Measurements from ENCODE around the gene CHTOP. TPM values are rescaled to one million over a fixed set of nuclear protein-coding genes. Genes with fewer than 3 reads are reported as not detected.

The CHTOP gene
- total and polyA plus RNA-seq, 2 of the 4 experiments (the other 2 are of a cell fraction): 33.9 to 50.8 TPM

DNA sequence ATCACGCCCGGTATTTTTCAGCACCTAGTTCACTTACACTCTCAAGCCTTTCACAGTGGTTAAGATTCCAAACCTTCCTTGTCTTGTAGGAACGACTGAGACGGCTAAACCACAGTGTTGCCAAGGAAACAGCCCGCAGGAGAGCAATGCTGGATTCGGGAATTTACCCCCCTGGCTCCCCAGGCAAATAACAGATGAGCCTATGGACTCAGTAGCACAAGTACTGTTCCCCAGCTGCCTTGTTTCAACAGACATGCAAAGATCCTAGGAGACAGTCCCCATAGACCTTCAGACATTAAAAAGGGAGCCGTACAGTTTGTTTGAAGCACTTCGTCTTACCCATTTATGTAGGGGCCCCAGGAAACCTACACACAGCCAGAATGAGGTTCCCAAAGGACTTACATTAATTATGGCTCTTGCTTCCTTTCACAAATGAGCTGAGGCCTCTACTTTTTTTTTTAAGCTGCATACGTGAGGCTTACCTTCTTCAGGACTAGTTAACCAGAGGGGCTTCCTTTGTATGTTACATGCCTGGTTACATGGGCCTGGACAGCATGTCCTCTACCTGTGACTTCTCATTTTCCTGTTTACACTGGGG is 27.3 kb downstream of the CHTOP start:
- Histone ChIP-seq H2BK5ac (ENCODE audit: low read depth, low read length, poor library complexity, severe bottlenecking) (no peak overlapping the region), H3K36me3 (ENCODE audit: control insufficient read depth, insufficient read depth, low read length) (peaks cover 47% of the 10 kb centered on the region), H4K91ac (ENCODE audit: insufficient read depth, low read depth, low read length) (no peak overlapping the region), H3K79me1 (ENCODE audit: low read depth in 1 of 2, low read length in 2 of 2) (peaks cover 14 to 28% of the 10 kb centered on the region in 2 experiments; a peak in 3 of 4 replicates), H4K20me1 (ENCODE audit: insufficient read depth, low read length) (no peaks in the 10 kb centered on the region), H3K9me3 (ENCODE audit: control insufficient read depth, insufficient read depth, low read length) (no peaks in the 10 kb centered on the region), H3K9me1 (ENCODE audit: insufficient read depth, low read length) (no peaks in the 10 kb centered on the region; the same call in 1 of the 2 replicates), H3K27ac (ENCODE audit: insufficient read depth, low read length) (no peak overlapping the region), H2BK120ac (ENCODE audit: low read depth, low read length) (no peak overlapping the region), H4K8ac (ENCODE audit: low read depth in 2 of 2, low read length in 2 of 2) (no peak overlapping the region), H2AK5ac (ENCODE audit: low read depth, low read length) (no peak overlapping the region), H2BK15ac (ENCODE audit: low read depth, low read length) (no peak overlapping the region), H4K5ac (ENCODE audit: low read depth, low read length) (no peak overlapping the region), H3K4me1 (ENCODE audit: control insufficient read depth, insufficient read depth, low read length) (peaks cover 3% of the 10 kb centered on the region), H3K27me3 (ENCODE audit: control insufficient read depth, insufficient read depth, low read length) (no peaks in the 10 kb centered on the region), H3K4ac (ENCODE audit: low read depth, low read length) (no peak overlapping the region), H3K14ac (replicated peaks; ENCODE audit: low read depth, low read length) (no peak overlapping the region), H2BK20ac (ENCODE audit: low read depth, low read length) (no peak overlapping the region), H3K9ac (ENCODE audit: low read depth, low read length) (no peak overlapping the region), H3K56ac (ENCODE audit: extremely low read depth, insufficient read depth, low read length) (no peak overlapping the region), H2AK9ac (replicated peaks; ENCODE audit: low read depth, low read length, poor library complexity) (no peak overlapping the region), H2AFZ (replicated peaks; ENCODE audit: low read length, poor library complexity) (no peak overlapping the region), H3K23ac (ENCODE audit: low read depth, low read length) (no peak overlapping the region), H3K18ac (ENCODE audit: low read depth, low read length) (no peak overlapping the region), H3K4me3 (ENCODE audit: insufficient read depth, low read depth, low read length) (no peak overlapping the region), H3K4me2 (ENCODE audit: low read depth, low read length) (no peak overlapping the region)
- ATAC-seq (ENCODE audit: low read depth) (no peak), DNase-seq (no peak)
- 85% methylated on average over 4 of the region's 9 CpGs; no CpG with 5 or more reads in 1 of the 2 experiments for WGBS, 2 experiments (ENCODE audit: extremely low coverage in 2 of 2, insufficient read length in 1 of 2)
- intact Hi-C loops (cut with micrococcal nuclease): no loop called here
- ChIA-PET POLR2A (ENCODE audit: unreplicated experiment) (no interaction called here), CTCF (interaction anchor here (0.7 kb wide), 1 partner anchor 148 kb away, joined by 3 read pairs; no protein-coding TSS in a partner anchor)
- BruUV-seq (replicated peaks): no TSS peak
- dilution Hi-C loops (cut with HindIII; ENCODE audit: low sequenced_read_pairs, unreplicated experiment): no loop called here
- TF ChIP-seq FOS (IDR thresholded peaks at IDR 0.05; ENCODE audit: low read depth, low read length) (no peak), RFX5 (IDR thresholded peaks at IDR 0.05; ENCODE audit: low read depth, low read length) (no peak), POLR2A (IDR thresholded peaks at IDR 0.05; ENCODE audit: low read depth, low read length) (no peak; the same call in 1 of the 2 replicates), CHD1 (IDR thresholded peaks at IDR 0.05; ENCODE audit: low read depth, low read length) (no peak), MXI1 (IDR thresholded peaks at IDR 0.05; ENCODE audit: borderline replicate concordance, low read depth, low read length) (no peak), CEBPB (IDR thresholded peaks at IDR 0.05; ENCODE audit: low read depth, low read length) (no peak), BHLHE40 (IDR thresholded peaks at IDR 0.05; ENCODE audit: low read depth, low read length) (no peak), RAD21 (IDR thresholded peaks at IDR 0.05; ENCODE audit: low read length) (no peak)
- TF ChIP-seq, protein P1, sequence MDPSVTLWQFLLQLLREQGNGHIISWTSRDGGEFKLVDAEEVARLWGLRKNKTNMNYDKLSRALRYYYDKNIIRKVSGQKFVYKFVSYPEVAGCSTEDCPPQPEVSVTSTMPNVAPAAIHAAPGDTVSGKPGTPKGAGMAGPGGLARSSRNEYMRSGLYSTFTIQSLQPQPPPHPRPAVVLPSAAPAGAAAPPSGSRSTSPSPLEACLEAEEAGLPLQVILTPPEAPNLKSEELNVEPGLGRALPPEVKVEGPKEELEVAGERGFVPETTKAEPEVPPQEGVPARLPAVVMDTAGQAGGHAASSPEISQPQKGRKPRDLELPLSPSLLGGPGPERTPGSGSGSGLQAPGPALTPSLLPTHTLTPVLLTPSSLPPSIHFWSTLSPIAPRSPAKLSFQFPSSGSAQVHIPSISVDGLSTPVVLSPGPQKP (IDR thresholded peaks at IDR 0.05; ENCODE audit: borderline replicate concordance, low read depth, low read length): no peak
- TF ChIP-seq, protein P2, sequence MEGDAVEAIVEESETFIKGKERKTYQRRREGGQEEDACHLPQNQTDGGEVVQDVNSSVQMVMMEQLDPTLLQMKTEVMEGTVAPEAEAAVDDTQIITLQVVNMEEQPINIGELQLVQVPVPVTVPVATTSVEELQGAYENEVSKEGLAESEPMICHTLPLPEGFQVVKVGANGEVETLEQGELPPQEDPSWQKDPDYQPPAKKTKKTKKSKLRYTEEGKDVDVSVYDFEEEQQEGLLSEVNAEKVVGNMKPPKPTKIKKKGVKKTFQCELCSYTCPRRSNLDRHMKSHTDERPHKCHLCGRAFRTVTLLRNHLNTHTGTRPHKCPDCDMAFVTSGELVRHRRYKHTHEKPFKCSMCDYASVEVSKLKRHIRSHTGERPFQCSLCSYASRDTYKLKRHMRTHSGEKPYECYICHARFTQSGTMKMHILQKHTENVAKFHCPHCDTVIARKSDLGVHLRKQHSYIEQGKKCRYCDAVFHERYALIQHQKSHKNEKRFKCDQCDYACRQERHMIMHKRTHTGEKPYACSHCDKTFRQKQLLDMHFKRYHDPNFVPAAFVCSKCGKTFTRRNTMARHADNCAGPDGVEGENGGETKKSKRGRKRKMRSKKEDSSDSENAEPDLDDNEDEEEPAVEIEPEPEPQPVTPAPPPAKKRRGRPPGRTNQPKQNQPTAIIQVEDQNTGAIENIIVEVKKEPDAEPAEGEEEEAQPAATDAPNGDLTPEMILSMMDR (conservative IDR thresholded peaks at IDR 0.05; ENCODE audit: low read depth, low read length): no peak
- TF ChIP-seq, protein P3, sequence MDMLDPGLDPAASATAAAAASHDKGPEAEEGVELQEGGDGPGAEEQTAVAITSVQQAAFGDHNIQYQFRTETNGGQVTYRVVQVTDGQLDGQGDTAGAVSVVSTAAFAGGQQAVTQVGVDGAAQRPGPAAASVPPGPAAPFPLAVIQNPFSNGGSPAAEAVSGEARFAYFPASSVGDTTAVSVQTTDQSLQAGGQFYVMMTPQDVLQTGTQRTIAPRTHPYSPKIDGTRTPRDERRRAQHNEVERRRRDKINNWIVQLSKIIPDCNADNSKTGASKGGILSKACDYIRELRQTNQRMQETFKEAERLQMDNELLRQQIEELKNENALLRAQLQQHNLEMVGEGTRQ (IDR thresholded peaks at IDR 0.05; ENCODE audit: low read depth, low read length): no peak
- in situ Hi-C loops (cut with MboI; ENCODE audit: low sequenced_read_pairs): no loop called here
